ENCODE data around the gene ARHGEF4.

ARHGEF4 gene

GRCh38 chr2:130795431-130795830, 41.3 kb upstream of the ARHGEF4 start:
- TF ChIP-seq CTCF (IDR thresholded peaks at IDR 0.05; ENCODE audit: control extremely low read depth, extremely low read depth, low read depth, missing control alignments) = no peak
- no peak for DNase-seq (ENCODE audit: extremely low spot score)
- CTCF ChIA-PET = interaction anchor here (0.6 to 9.4 kb wide), 9 partner anchors 13 to 127 kb away, joined by 3 to 238 read pairs (median 3); no protein-coding TSS in a partner anchor
- POLR2A ChIA-PET = no interaction called here

- POLR2A ChIA-PET = no interaction called here
- no peak for TF ChIP-seq CTCF (IDR thresholded peaks at IDR 0.05; ENCODE audit: control extremely low read depth, extremely low read depth, low read depth, missing control alignments)
- CTCF ChIA-PET = interaction anchor here (0.6 to 9.4 kb wide), 8 partner anchors 36 to 130 kb away, joined by 3 to 238 read pairs (median 14); no protein-coding TSS in a partner anchor
- DNase-seq (ENCODE audit: extremely low spot score) = no peak
Measured at GRCh38 chr2:130796290-130796689, 40.4 kb upstream of the ARHGEF4 start.

GRCh38 chr2:130797493-130798435, 39.0 kb upstream of the ARHGEF4 start:
- ChIA-PET POLR2A (no interaction called here), CTCF (interaction anchor here (0.6 to 9.4 kb wide), 55 partner anchors 8 to 335 kb away, joined by 3 to 238 read pairs (median 4); no protein-coding TSS in a partner anchor)
- TF ChIP-seq CTCF (IDR thresholded peaks at IDR 0.05; ENCODE audit: control extremely low read depth, extremely low read depth, low read depth, missing control alignments) = peak; percentile 99
- DNase-seq (ENCODE audit: extremely low spot score) = peak; percentile 91

DNA sequence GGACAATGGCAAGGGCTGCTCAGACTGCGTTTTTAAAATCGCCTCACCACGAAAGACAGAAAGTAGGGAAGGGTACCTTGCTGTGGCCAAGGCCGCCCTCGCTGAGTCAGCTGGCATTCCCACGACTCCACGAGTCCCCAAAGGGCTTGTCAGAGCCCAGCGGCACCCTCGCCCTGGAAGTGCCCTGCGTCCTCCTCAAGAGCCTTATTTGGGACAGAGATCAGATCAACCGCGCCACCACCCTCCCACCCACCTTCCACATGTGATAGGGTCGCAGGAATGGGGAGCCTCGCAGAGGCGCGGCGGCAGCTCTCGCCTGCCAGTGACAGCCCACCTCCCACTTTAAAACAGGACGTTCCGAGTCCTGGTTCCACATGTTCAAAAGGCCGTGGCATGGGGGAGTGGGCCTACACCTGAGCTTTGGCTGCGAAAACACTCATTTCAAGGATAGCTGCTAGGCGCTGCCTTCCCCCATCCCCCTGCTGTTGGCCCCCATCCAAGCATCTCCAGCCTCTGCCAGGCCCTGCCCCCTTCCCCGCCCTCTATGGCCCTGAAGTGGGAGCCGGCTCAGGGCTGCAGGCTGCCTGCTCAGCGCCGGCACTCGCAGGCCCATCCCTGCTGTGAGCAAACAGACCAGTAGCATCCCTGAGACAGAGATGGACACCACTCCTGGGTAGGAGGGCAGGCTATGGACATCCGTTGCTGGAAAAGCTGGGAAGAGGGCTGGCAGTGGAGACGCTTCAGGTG, 38.1 kb upstream of the ARHGEF4 start:
- ChIA-PET POLR2A (no interaction called here), CTCF (interaction anchor here (0.5 to 9.4 kb wide), 13 partner anchors 9 to 455 kb away, joined by 3 to 238 read pairs (median 6); no protein-coding TSS in a partner anchor)
- TF ChIP-seq CTCF (IDR thresholded peaks at IDR 0.05; ENCODE audit: control extremely low read depth, extremely low read depth, low read depth, missing control alignments) = no peak
- DNase-seq (ENCODE audit: extremely low spot score) = no peak

GRCh38 chr2:130799295-130799694, 37.4 kb upstream of the ARHGEF4 start:
- CTCF ChIA-PET = interaction anchor here (0.5 to 9.4 kb wide), 10 partner anchors 8 to 456 kb away, joined by 3 to 238 read pairs (median 6); no protein-coding TSS in a partner anchor
- TF ChIP-seq CTCF (IDR thresholded peaks at IDR 0.05; ENCODE audit: control extremely low read depth, extremely low read depth, low read depth, missing control alignments) = no peak
- no peak for DNase-seq (ENCODE audit: extremely low spot score)
- POLR2A ChIA-PET = no interaction called here

- TF ChIP-seq CTCF (IDR thresholded peaks at IDR 0.05; ENCODE audit: control extremely low read depth, extremely low read depth, low read depth, missing control alignments) = no peak
- ChIA-PET POLR2A (no interaction called here), CTCF (no interaction called here)
- DNase-seq (ENCODE audit: extremely low spot score) = no peak
Measured at GRCh38 chr2:130805613-130806012, 31.1 kb upstream of the ARHGEF4 start.
